H9 (cell line): Measurements from ENCODE around the gene SREBF1. TPM values are rescaled to one million over a fixed set of nuclear protein-coding genes. Genes with fewer than 3 reads are reported as not detected.

ENCODE experiments used
- DNase-seq: peaks from one replicate; pipeline ENCODE4 v3.0.0-alpha.2; 2017
- H2AFZ ChIP-seq: one replicate; pipeline ENCODE4 v1.6.1; 2013; ENCODE audit warnings: mild to moderate bottlenecking, low read length, control low read depth, moderate library complexity
- H2AK5ac ChIP-seq: 2 replicates; pipeline ENCODE4 v1.6.1; 2013; ENCODE audit warnings: low read length, control low read depth, mixed read lengths; ENCODE audit not compliant: insufficient read length
- H2BK120ac ChIP-seq: one replicate; pipeline ENCODE4 v1.6.1; 2013; ENCODE audit warnings: low read depth, mild to moderate bottlenecking, low read length, control low read depth, inconsistent platforms; ENCODE audit not compliant: poor library complexity, severe bottlenecking
- H2BK12ac ChIP-seq: 2 replicates; pipeline ENCODE4 v1.6.1; 2013; ENCODE audit warnings: low read length, control low read depth, mixed read lengths, low read depth; ENCODE audit not compliant: insufficient read length
- H2BK15ac ChIP-seq: 2 replicates; pipeline ENCODE4 v1.6.1; 2013; ENCODE audit warnings: low read depth, low read length, control low read depth
- H2BK20ac ChIP-seq: one replicate; pipeline ENCODE4 v1.6.1; 2013; ENCODE audit warnings: low read depth, mild to moderate bottlenecking, low read length, control low read depth, inconsistent platforms; ENCODE audit not compliant: poor library complexity, severe bottlenecking
- H2BK5ac ChIP-seq: 2 replicates; pipeline ENCODE4 v1.6.1; 2013; ENCODE audit warnings: low read length, control low read depth, mixed read lengths; ENCODE audit not compliant: insufficient read length
- H3K14ac ChIP-seq: 2 replicates; pipeline ENCODE4 v1.6.1; 2013; ENCODE audit warnings: low read length, control low read depth; ENCODE audit not compliant: insufficient read depth
- H3K18ac ChIP-seq: 2 replicates; pipeline ENCODE4 v1.6.1; 2013; ENCODE audit warnings: low read depth, mild to moderate bottlenecking, mixed read lengths, low read length, control low read depth; ENCODE audit not compliant: insufficient read length
- H3K23ac ChIP-seq: 2 replicates; pipeline ENCODE4 v1.6.1; 2013; ENCODE audit warnings: low read length, control low read depth, mixed read lengths, low read depth; ENCODE audit not compliant: insufficient read length
- H3K23me2 ChIP-seq: 2 replicates; pipeline ENCODE4 v1.6.1; 2013; ENCODE audit warnings: low read depth, mild to moderate bottlenecking, mixed read lengths, low read length, control low read depth; ENCODE audit not compliant: insufficient read length, poor library complexity, severe bottlenecking
- H3K27ac ChIP-seq: 2 replicates; pipeline ENCODE4 v1.5.1; 2013; ENCODE audit warnings: low read length, control low read depth, mixed read lengths, low read depth; ENCODE audit not compliant: insufficient read length
- H3K27me3 ChIP-seq: 2 replicates; pipeline ENCODE4 v1.6.1; 2013; ENCODE audit warnings: low read length, control low read depth, inconsistent platforms; ENCODE audit not compliant: insufficient read depth
- H3K4ac ChIP-seq: 2 replicates; pipeline ENCODE4 v1.6.1; 2013; ENCODE audit warnings: low read depth, mild to moderate bottlenecking, control low read depth, inconsistent platforms, low read length, moderate library complexity
- H3K4me1 ChIP-seq: 2 replicates; pipeline ENCODE4 v1.6.1; 2013; ENCODE audit warnings: low read length, control low read depth, inconsistent platforms; ENCODE audit not compliant: insufficient read depth
- H3K4me2 ChIP-seq: 2 replicates; pipeline ENCODE4 v1.6.1; 2013; ENCODE audit warnings: low read length, control low read depth, mixed read lengths; ENCODE audit not compliant: insufficient read length, insufficient read depth
- H3K56ac ChIP-seq: 2 replicates; pipeline ENCODE4 v1.6.1; 2013; ENCODE audit warnings: low read depth, mild to moderate bottlenecking, mixed read lengths, low read length, control low read depth; ENCODE audit not compliant: insufficient read length
- H3K79me1 ChIP-seq: 2 replicates; pipeline ENCODE4 v1.6.1; 2013; ENCODE audit warnings: low read depth, mild to moderate bottlenecking, moderate library complexity, low read length, control low read depth, inconsistent platforms; ENCODE audit not compliant: insufficient read depth, poor library complexity, severe bottlenecking
- H3K79me2 ChIP-seq: 2 replicates; pipeline ENCODE4 v1.6.1; 2013; ENCODE audit warnings: low read length, control low read depth, inconsistent platforms; ENCODE audit not compliant: insufficient read depth
- H3K9ac ChIP-seq: 2 replicates; pipeline ENCODE4 v1.6.1; 2013; ENCODE audit warnings: low read length, control low read depth, mixed read lengths; ENCODE audit not compliant: insufficient read length; ENCODE audit errors: extremely low read depth
- H3K9me3 ChIP-seq: one replicate; pipeline ENCODE4 v1.6.1; 2013; ENCODE audit warnings: low read depth, low read length, inconsistent platforms; ENCODE audit not compliant: control insufficient read depth
- H3T11ph ChIP-seq: one replicate; pipeline ENCODE4 v1.6.1; 2013; ENCODE audit warnings: mild to moderate bottlenecking, low read length, control low read depth, inconsistent platforms
- H4K20me1 ChIP-seq: one replicate; pipeline ENCODE4 v1.6.1; 2013; ENCODE audit not compliant: control insufficient read depth, insufficient read length, insufficient read depth
- H4K5ac ChIP-seq: 2 replicates; pipeline ENCODE4 v1.6.1; 2013; ENCODE audit warnings: low read depth, mild to moderate bottlenecking, mixed read lengths, low read length, control low read depth; ENCODE audit not compliant: insufficient read length
- H4K8ac ChIP-seq: replicated peaks from 2 replicates; pipeline ENCODE4 v1.6.1; 2013; ENCODE audit warnings: low read length, control low read depth, mixed read lengths, low read depth; ENCODE audit not compliant: insufficient read length
- H4K91ac ChIP-seq: 2 replicates; pipeline ENCODE4 v1.6.1; 2013; ENCODE audit warnings: low read depth, mild to moderate bottlenecking, moderate library complexity, mixed read lengths, low read length, control low read depth; ENCODE audit not compliant: insufficient read length
- H3K27ac Mint-ChIP-seq, 3 experiments: 2 replicates in 2 of 3; 3 replicates in 1 of 3; pipeline ENCODE4 v1.8.0; 2020 to 2021; ENCODE audit warnings: mixed read lengths in 3 of 3, mild to moderate bottlenecking in 1 of 3, moderate library complexity in 1 of 3
- H3K27me3 Mint-ChIP-seq: 2 replicates; pipeline ENCODE4 v1.8.0; 2021; ENCODE audit warnings: low read depth, mild to moderate bottlenecking, moderate library complexity, mixed read lengths
- H3K36me3 Mint-ChIP-seq, 3 experiments: 2 replicates in 2 of 3; 3 replicates in 1 of 3; pipeline ENCODE4 v1.8.0; 2020 to 2021; ENCODE audit warnings: low read depth in 3 of 3, mixed read lengths in 3 of 3; ENCODE audit not compliant: insufficient read depth in 1 of 3
- H3K4me1 Mint-ChIP-seq, 2 experiments: 2 replicates each; pipeline ENCODE4 v1.8.0; 2020; ENCODE audit warnings: mixed read lengths in 2 of 2
- H3K4me3 Mint-ChIP-seq, 2 experiments: 2 replicates in 1 of 2; 3 replicates in 1 of 2; pipeline ENCODE4 v1.8.0; 2020 to 2021; ENCODE audit warnings: mild to moderate bottlenecking in 2 of 2, mixed read lengths in 2 of 2, moderate library complexity in 1 of 2
- H3K9me3 Mint-ChIP-seq, 2 experiments: 2 replicates in 1 of 2; 3 replicates in 1 of 2; pipeline ENCODE4 v1.8.0; 2020; ENCODE audit warnings: mild to moderate bottlenecking in 2 of 2, mixed read lengths in 2 of 2, moderate library complexity in 1 of 2
- CTCF ChIP-seq: fragments of 200-600 bp; sonication (generic); conservative IDR thresholded peaks from 3 replicates; pipeline ENCODE4 v1.8.0; 2021; ENCODE audit warnings: antibody characterized with exemption, mild to moderate bottlenecking
- WGBS: extraction: QIAGEN DNeasy Blood & Tissue Kit; methylation state at CpG from one replicate; pipeline ENCODE4 v1.1.7; 2013; ENCODE audit warnings: missing lambda C conversion rate, low lambda C conversion rate, mixed read lengths; ENCODE audit not compliant: insufficient read length; ENCODE audit errors: extremely low coverage; 5-methylcytosine and 5-hydroxymethylcytosine counted together
- total RNA-seq: library from RNA; stranded (reverse); gene quantifications from 2 replicates; pipeline ENCODE4 v1.2.1, GENCODE V29; 2021

Gene SREBF1
- total RNA-seq, 1 experiment from 2014 or later: 81.9 TPM

DNA sequence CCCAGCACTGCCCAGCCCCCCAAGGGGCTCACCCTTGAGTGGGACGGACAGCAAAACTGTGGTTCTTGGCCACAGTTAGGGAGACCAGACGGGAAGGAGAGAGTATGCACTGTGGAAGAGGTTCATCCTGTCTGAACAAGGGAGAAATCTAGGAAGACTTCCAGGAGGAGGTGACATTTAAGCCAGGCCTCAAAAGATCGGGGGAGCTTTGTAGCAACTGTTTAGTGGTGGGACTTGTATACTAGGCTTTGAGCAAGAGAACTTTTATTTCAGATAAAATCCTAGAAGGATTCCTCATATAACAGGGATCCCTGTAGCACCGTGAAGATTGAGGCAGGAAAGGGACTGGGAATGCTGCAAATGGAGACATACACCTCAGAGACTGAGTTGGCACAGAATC is 30.8 kb downstream of the SREBF1 start:
- Histone ChIP-seq H2AK5ac (no peak overlapping the region), H4K91ac (no peak overlapping the region), H2BK5ac (no peak overlapping the region), H4K5ac (no peak overlapping the region), H3K18ac (no peak overlapping the region), H3K4me1 (no peaks in the 10 kb centered on the region), H2BK120ac (no peak overlapping the region), H3K4me2 (no peak overlapping the region), H4K8ac (no peak overlapping the region), H3K9me3 (no peaks in the 10 kb centered on the region), H3K9ac (no peak overlapping the region), H3K27ac (no peak overlapping the region), H2BK12ac (no peak overlapping the region), H2BK15ac (no peak overlapping the region), H3K56ac (no peak overlapping the region), H3K23me2 (peaks cover 6% of the 10 kb centered on the region), H3K27me3 (peaks cover 8% of the 10 kb centered on the region; the same call in 1 of the 2 replicates), H4K20me1 (no peaks in the 10 kb centered on the region), H2AFZ (no peak overlapping the region), H3K79me2 (no peaks in the 10 kb centered on the region), H3K14ac (no peak overlapping the region), H3K4ac (no peak overlapping the region), H2BK20ac (no peak overlapping the region), H3K79me1 (no peaks in the 10 kb centered on the region), H3K23ac (no peak overlapping the region), H3T11ph (no peak overlapping the region)
- Mint-ChIP-seq H3K36me3 (no peaks in the 10 kb centered on the region; a peak in 2 of 7 replicates), H3K27me3 (peaks cover 50% of the 10 kb centered on the region), H3K4me3 (no peak overlapping the region), H3K27ac (no peak overlapping the region; a peak in 1 of 7 replicates), H3K4me1 (peaks cover 11 to 21% of the 10 kb centered on the region in 2 experiments), H3K9me3 (no peaks in the 10 kb centered on the region)
- WGBS: no CpG with 5 or more reads among the region's 4 CpGs
- DNase-seq: no peak
- TF ChIP-seq CTCF: no peak
